ENCODE measurements around the gene FAF1.

The FAF1 gene

DNA sequence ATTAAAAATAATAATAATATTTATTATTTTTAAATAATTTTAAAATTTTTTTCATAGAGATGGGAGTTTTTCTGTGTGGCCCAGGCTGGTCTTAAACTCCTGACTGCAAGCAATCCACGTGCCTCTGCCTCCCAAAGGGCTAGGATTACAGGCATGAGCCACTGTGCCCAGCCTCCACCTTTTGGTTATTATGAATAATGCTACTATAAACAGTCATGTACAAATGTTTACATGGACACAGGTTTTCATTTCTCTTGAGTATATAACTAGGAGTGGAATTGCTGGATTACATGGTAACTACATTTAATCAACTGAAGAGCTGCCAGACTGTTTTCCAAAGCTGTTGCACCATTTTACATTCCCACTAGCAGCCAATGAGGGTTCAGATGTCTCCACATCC is 433.6 kb downstream of the FAF1 start:
- DNase-seq = no peak

DNA sequence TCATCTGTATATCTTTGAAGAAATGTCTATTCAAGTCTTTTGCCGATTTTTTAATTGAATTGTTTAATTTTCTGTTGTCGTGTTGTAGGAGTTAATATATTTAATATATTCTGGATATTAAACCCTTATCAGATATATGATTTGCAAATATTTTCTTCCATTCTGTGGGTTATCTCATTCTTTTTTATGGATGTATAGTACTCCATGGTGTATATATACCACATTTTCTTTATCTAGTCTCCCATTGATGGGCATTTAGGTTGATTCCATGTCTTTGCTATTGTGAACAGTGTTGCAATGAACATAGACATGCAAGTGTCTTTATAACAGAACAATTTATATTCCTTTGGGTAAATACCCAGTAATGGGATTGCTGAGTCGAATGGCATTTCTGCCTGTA is 436.5 kb downstream of the FAF1 start:
- DNase-seq = no peak

GRCh38 chr1:50522691-50523342 is 437.2 kb downstream of the FAF1 start:
- no peak for DNase-seq

DNA sequence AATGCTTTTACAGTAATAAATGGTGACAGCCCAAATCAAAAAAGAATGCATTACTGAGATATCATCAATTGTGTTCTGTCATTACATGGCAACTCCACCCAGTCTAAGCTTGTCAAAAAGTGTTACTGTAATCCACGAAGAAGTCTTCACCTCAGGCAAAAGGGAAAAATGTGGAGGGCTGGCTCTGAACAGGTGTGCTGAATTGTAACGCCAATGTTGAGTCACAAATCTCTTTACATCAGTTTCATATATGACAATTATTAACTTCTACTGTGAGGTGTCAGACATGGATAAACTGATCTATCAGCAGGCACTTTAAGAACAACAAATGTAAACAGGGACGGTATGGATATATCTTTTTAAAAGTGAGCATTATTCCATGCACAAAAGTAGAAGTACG is 438.4 kb downstream of the FAF1 start:
- no peak for DNase-seq

GRCh38 chr1:50517488-50517887 is 442.6 kb downstream of the FAF1 start:
- DNase-seq = no peak

- DNase-seq = no peak
These were observed 444.0 kb downstream of the FAF1 start for GRCh38 chr1:50516056-50516455.

- no peak for DNase-seq
These were observed 452.0 kb downstream of the FAF1 start for GRCh38 chr1:50508040-50508586.

GRCh38 chr1:50505427-50505826 is 454.6 kb downstream of the FAF1 start:
- DNase-seq = no peak

GRCh38 chr1:50503515-50503914 is 456.6 kb downstream of the FAF1 start:
- DNase-seq = no peak

- DNase-seq = no peak
These were observed 457.9 kb downstream of the FAF1 start for GRCh38 chr1:50502147-50502546.

DNA sequence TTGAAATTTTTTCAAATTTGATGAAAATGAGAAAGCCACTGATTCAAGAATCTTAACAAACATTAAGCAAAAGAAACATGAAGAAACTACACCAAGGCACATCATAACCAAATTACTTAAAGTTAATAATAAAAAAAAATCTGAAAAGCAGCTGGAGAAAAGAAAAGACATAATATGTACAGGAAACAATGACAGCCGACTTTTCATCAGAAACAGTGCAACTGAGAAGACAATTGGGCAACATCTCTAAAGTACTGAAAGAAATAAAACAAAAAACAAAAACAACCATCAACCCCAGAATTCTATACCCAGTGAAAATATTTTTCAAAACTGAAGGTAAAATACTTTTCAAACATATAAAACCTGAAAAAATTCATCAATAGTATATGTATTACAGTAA is 463.1 kb downstream of the FAF1 start:
- no peak for DNase-seq

GRCh38 chr1:50493710-50494109 is 466.4 kb downstream of the FAF1 start:
- DNase-seq = no peak

DNA sequence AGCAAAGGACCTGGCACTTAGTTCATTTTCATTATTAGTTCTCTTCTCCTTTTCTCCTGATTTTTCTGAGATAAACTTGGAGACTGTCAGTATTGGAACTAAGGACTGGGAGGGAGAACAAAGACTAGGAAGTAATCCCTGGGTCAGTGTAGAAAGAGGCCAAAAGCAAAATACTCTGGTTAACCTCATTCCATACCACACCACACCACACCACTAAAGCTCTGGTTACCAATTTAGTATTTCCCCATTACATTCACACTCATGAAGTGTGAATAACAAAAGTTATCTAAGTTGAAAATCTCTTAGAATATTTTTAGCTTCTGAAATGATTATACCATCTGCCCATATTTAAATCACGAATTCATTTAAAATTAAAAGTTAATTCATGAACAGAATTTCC is 467.9 kb downstream of the FAF1 start:
- no peak for DNase-seq

DNA sequence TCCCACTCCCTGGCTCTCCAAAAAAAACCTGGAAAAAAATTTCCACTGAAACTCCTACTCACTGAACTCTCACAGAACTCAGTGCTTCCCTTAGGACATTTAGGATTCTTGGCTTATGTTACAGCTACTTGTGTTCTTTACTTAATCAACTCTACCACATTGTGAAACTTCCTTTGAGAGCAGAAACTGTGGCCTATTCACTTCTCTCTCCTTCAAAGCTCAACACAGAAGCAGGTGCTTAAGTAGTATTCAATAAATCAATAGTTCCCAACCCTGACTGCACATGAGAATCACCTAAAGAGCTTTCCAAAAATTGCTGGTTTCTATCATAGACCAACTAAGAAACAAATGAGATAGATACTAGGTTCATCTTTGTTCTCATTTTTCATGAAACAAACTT is 468.9 kb downstream of the FAF1 start:
- no peak for DNase-seq

- DNase-seq = no peak
These were observed 469.4 kb downstream of the FAF1 start for GRCh38 chr1:50490640-50491039.

GRCh38 chr1:50488876-50489275 is 471.2 kb downstream of the FAF1 start:
- DNase-seq = no peak

DNA sequence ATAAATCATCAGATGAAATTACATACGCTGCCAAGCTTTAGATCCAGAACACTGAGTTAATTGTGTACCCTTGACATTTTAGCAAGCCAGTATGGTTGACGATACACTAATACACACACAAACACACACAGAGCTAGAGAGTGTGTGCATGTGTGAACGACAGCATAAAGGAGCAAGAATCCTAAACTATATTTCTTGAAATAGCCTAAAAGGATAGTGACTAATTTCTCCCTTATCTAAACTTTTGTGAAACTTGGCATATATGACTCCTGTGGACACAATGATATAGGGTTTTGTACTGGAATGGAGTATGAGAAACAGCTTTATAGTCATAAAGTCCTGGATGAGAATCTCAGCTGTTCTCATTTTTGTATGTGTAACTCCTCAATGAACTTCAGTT is 471.7 kb downstream of the FAF1 start:
- no peak for DNase-seq

- DNase-seq = no peak
These were observed 472.3 kb downstream of the FAF1 start for GRCh38 chr1:50487725-50488124.

DNA sequence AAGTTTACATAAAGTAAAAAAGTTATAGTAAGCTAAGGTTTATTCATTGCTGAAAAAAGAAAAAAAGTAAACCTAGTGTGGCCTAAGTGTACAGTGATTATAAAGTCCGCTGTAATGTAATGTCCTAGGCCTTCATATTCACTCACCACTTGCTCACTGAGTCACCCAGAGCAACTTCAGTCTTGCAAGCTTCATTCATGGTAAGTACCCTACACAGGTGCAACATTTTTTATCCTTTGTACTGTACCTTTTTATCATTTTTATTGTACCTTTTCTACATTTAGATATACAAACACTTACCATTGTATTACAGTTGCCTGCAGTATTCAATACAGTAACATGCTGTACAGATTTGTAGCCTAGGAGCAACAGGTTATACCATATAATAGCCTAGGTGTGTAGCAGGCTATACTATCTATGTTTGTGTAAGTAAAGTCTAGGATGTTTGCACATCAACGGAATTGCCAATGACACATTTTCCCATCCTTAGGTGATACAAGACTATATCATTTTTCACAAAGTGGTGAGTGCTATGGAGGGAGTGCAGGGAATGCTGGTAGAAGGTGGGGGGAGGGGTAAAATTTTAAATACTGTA is 478.8 kb downstream of the FAF1 start:
- DNase-seq = no peak

DNA sequence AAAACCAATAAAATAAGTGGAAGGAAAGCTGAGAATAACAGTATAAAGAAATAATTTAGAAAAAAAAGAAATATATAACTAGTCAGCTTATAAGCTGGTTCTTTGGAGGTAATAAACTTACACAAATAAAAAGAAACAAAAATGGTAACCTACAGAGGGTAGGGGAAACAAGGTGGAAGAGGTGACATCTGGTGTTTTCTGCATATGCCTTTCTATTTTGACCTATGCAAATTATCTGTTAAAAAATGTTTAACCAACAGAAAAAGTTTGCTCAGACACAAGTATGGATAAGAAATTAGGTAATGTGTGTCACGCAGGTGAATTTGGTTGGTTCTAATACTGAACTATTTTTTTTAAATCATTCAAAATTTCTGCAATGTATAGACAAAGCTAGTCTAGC is 483.3 kb downstream of the FAF1 start:
- no peak for DNase-seq

GRCh38 chr1:50474859-50475809 is 484.9 kb downstream of the FAF1 start:
- no peak for DNase-seq

DNA sequence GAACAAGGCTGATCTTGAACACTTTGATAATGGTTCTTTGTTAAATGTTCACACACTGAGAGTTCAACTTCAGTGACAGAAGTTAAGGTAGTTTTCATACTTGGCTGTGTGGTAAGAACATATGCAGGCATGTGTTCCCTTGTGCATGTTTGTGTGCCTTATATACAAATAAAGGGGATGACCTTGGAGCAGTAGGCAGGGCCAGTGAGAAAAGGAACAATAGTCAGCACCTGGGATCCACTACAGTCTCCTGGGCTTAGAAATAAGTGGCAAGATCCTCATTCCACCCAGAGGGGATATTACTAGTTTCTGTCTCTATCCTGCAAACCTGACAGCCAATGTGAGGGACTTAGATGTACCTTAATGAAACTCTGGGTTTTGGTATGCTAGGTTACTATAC is 486.6 kb downstream of the FAF1 start:
- DNase-seq = no peak

GRCh38 chr1:50471967-50472366 is 488.1 kb downstream of the FAF1 start:
- DNase-seq = no peak

DNA sequence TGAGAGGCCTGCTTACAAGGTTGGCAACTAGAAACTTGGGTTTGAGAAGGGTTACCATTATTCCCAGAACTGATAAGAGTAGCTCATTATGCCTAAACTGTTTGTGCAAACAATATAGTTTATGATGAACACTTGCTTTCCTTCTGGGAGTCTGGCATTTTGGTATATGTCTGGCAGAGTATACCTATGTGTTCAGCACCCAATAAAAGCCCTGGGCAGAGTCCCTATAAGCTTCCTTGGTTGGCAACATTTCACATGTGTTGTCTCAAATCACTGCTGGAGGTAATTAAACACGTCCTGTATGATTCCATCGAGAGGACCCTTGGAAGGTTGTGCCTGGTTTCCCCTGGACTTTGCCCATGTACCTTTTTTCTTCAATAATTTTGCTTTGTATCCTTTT is 497.1 kb downstream of the FAF1 start:
- no peak for DNase-seq
